K562 (cell line): ENCODE measurements around the gene CD4. TPM values are rescaled to one million over a fixed set of nuclear protein-coding genes. Genes with fewer than 3 reads are reported as not detected.

Experiments
- ATAC-seq: fragments of 200-7000 bp; cut with Tn5 transposase; 3 replicates; pipeline ENCODE4 v1.9.1; 2020; ENCODE audit warnings: moderate library complexity
- BruUV-seq: library from RNA; stranded (reverse); fragments of 400-500 nt; replicated peaks from 2 replicates; lab custom pipeline; 2021; lab: Mats Ljungman, UMichigan
- CTCF ChIA-PET: fragments of 300-600 bp; formaldehyde crosslinking; extraction: SDS; loops from one replicate; lab custom pipeline; 2021; ENCODE audit warnings: low intra/inter-chr PET ratio; lab: Yijun Ruan, JAX
- POLR2A ChIA-PET: fragments of 300-600, 350-650 bp; sonication (Branson Sonifier 250); formaldehyde crosslinking; extraction: SDS; loops from one replicate; lab custom pipeline; 2021; ENCODE audit warnings: antibody characterized with exemption, inconsistent platforms; lab: Yijun Ruan, JAX
- DNase-seq, 4 experiments: peaks; one replicate each; pipeline versions ENCODE4 v3.0.0 to v3.0.0-alpha.2; 2011 to 2018; ENCODE audit warnings: low spot score in 3 of 4, mixed read lengths in 3 of 4; ENCODE audit errors: extremely low read depth in 1 of 4
- FAIRE-seq: peaks from 2 replicates; lab custom pipeline; 2011; peaks lifted over from hg19 to GRCh38; lab: Jason Lieb, UNC
- H2AFZ ChIP-seq: 2 replicates; pipeline ENCODE4 v1.6.0; 2011; ENCODE audit warnings: low read depth, low read length, control low read depth, inconsistent platforms
- H3K27ac ChIP-seq: fragments of 200-600 bp; 3 replicates; pipeline ENCODE4 v1.8.0; 2011; ENCODE audit warnings: low read depth, mild to moderate bottlenecking, control low read depth, inconsistent platforms, low read length, moderate library complexity, mixed read lengths; ENCODE audit errors: extremely low read depth
- H3K27me3 ChIP-seq, 2 experiments: fragments of 300-600 bp in 1 of 2; 2 replicates in 1 of 2; 3 replicates in 1 of 2; pipeline versions ENCODE4 v1.6.0 to v1.8.0; 2011; ENCODE audit warnings: inconsistent platforms in 2 of 2, low read length in 2 of 2, mild to moderate bottlenecking in 1 of 2, mixed read lengths in 1 of 2, moderate library complexity in 1 of 2; ENCODE audit not compliant: control insufficient read depth in 2 of 2, insufficient read depth in 2 of 2
- H3K36me3 ChIP-seq: fragments of 300-600 bp; 3 replicates; pipeline ENCODE4 v1.8.0; 2011; ENCODE audit warnings: mild to moderate bottlenecking, low read length, inconsistent platforms; ENCODE audit not compliant: control insufficient read depth, insufficient read depth
- H3K4me1 ChIP-seq, 2 experiments: fragments of 200-600 bp in 1 of 2; replicated peaks in 1 of 2; 2 replicates in 1 of 2; 3 replicates in 1 of 2; pipeline versions ENCODE4 v1.5.1 to v1.8.0; 2011; ENCODE audit warnings: inconsistent platforms in 2 of 2, low read length in 2 of 2, mild to moderate bottlenecking in 1 of 2, mixed read lengths in 1 of 2, moderate library complexity in 1 of 2; ENCODE audit not compliant: control insufficient read depth in 2 of 2, insufficient read depth in 2 of 2
- H3K4me2 ChIP-seq: 2 replicates; pipeline ENCODE4 v1.6.1; 2011; ENCODE audit warnings: low read length, control low read depth, inconsistent platforms, mixed read lengths; ENCODE audit not compliant: insufficient read depth
- H3K4me3 ChIP-seq: fragments of 200-600 bp; sonication (generic), shearing (Covaris generic); 2 replicates; pipeline ENCODE4 v1.5.1; 2016; ENCODE audit warnings: control low read depth, inconsistent platforms
- H3K79me2 ChIP-seq: fragments of 200-600 bp; 3 replicates; pipeline ENCODE4 v1.8.0; 2011; ENCODE audit warnings: low read length, inconsistent platforms; ENCODE audit not compliant: control insufficient read depth, insufficient read depth
- H3K9ac ChIP-seq, 2 experiments: 2 replicates each; pipeline versions ENCODE4 v1.6.0 to v1.6.1; 2011; ENCODE audit warnings: low read depth in 2 of 2, low read length in 2 of 2, control low read depth in 1 of 2, inconsistent platforms in 1 of 2, mild to moderate bottlenecking in 1 of 2, mixed read lengths in 1 of 2; ENCODE audit not compliant: insufficient read depth in 1 of 2
- H3K9me1 ChIP-seq: one replicate; pipeline ENCODE4 v1.6.0; 2011; ENCODE audit warnings: inconsistent platforms, mild to moderate bottlenecking, low read length, moderate library complexity; ENCODE audit not compliant: control insufficient read depth, insufficient read depth
- H3K9me3 ChIP-seq: replicated peaks from 2 replicates; pipeline ENCODE4 v1.5.1; 2011; ENCODE audit warnings: low read depth, low read length, inconsistent platforms; ENCODE audit not compliant: control insufficient read depth, insufficient read depth
- H4K20me1 ChIP-seq: replicated peaks from 2 replicates; pipeline ENCODE4 v1.6.1; 2011; ENCODE audit warnings: low read length, inconsistent platforms, mixed read lengths; ENCODE audit not compliant: control insufficient read depth, insufficient read depth
- ARNT ChIP-seq, 2 experiments: fragments of 450-650 bp; IDR thresholded peaks; 2 replicates each; pipeline ENCODE4 v1.6.1; 2016; ENCODE audit warnings: mild to moderate bottlenecking in 1 of 2
- ELF1 ChIP-seq: fragments of 200-800 bp; sonication (Bioruptor generic); IDR thresholded peaks from 2 replicates; pipeline ENCODE4 v1.6.1; 2016; ENCODE audit warnings: missing genetic modification characterization, missing compliant biosample characterization
- ERF ChIP-seq: fragments of 450-650 bp; formaldehyde crosslinking; IDR thresholded peaks from 2 replicates; pipeline ENCODE4 v1.4.0; 2020; ENCODE audit warnings: mild to moderate bottlenecking, mixed read lengths
- EWSR1 ChIP-seq: fragments of 450-650 bp; IDR thresholded peaks from 2 replicates; pipeline ENCODE4 v1.6.1; 2018; ENCODE audit warnings: borderline replicate concordance, mild to moderate bottlenecking, low read depth, moderate library complexity; ENCODE audit not compliant: partially characterized antibody
- IRF1 ChIP-seq: sonication (generic); formaldehyde crosslinking; IDR thresholded peaks from 2 replicates; pipeline ENCODE4 v1.8.0; 2022; ENCODE audit warnings: missing genetic modification reagents, mild to moderate bottlenecking, borderline replicate concordance
- NR0B1 ChIP-seq: fragments of 450-650 bp; IDR thresholded peaks from one replicate; pipeline ENCODE4 v1.6.1; 2018; ENCODE audit warnings: mild to moderate bottlenecking, moderate library complexity; ENCODE audit not compliant: partially characterized antibody
- PHF8 ChIP-seq: fragments of 200-600 bp; sonication (generic); IDR thresholded peaks from 2 replicates; pipeline ENCODE4 v1.6.1; 2012; ENCODE audit warnings: mixed run types, mild to moderate bottlenecking, inconsistent platforms, low read length, moderate library complexity, borderline replicate concordance
- ZNF175 ChIP-seq: fragments of 200-800 bp; sonication (Bioruptor generic); IDR thresholded peaks from 2 replicates; pipeline ENCODE4 v1.6.1; 2016; ENCODE audit warnings: low read depth, mild to moderate bottlenecking, missing genetic modification characterization, missing compliant biosample characterization
- WGBS: fragments of 100-300 bp; shearing (Covaris generic); methylation state at CpG from one replicate; pipeline ENCODE4 v1.1.6; 2016; ENCODE audit warnings: low coverage, mixed read lengths; ENCODE audit not compliant: insufficient coverage; ENCODE audit errors: missing lambda C conversion rate; 5-methylcytosine and 5-hydroxymethylcytosine counted together
- in situ Hi-C: fragments of 300-500 bp; cut with MboI; formaldehyde crosslinking; loops from 4 replicates; pipeline ENCODE4 v1.15.0; 2018; ENCODE audit warnings: inconsistent platforms, mixed read lengths
- intact Hi-C: fragments of 100-400 bp; cut with micrococcal nuclease; formaldehyde crosslinking; loops from 2 replicates; pipeline ENCODE4 v1.14.2; 2022
- polyA plus RNA-seq, 8 experiments: library from polyadenylated mRNA; depleted of rRNA in 4 of 8; stranded (reverse) in 5 of 8; unstranded in 3 of 8; fragments of >200 nt; fragmentation: Nextera tagmentation in 2 of 8; fragmentation: Illumina TruSeq in 1 of 8; extraction: Ambion mirVana in 2 of 8; extraction: Trizol in 1 of 8; gene quantifications; 2 replicates each; pipeline versions ENCODE4 v1.2.1 to v1.2.3, GENCODE V29; 2011 to 2014; ENCODE audit warnings: inconsistent platforms in 1 of 8, missing spikeins in 1 of 8
- total RNA-seq, 7 experiments: library from RNA; depleted of rRNA in 6 of 7; stranded (reverse); fragments of >200 nt in 6 of 7; fragmentation: Illumina TruSeq in 2 of 7; extraction: Trizol in 2 of 7; gene quantifications; 2 replicates each; pipeline versions ENCODE4 v1.2.1 to v1.2.3, GENCODE V29; 2011 to 2021; ENCODE audit warnings: low replicate concordance in 1 of 7
- TF ChIP-seq, protein P1 (sequence below): fragments of 250-450 bp; sonication (Bioruptor Pico); IDR thresholded peaks from 2 replicates; pipeline ENCODE4 v1.5.0; 2021; ENCODE audit warnings: mild to moderate bottlenecking, borderline replicate concordance

The CD4 gene
- total and polyA plus RNA-seq, 9 of the 15 experiments (the other 6 are each of a cell fraction or from before 2014, with no cell fraction given), result 0.06 to 0.27 (median 0.09) TPM; not detected in 5

DNA sequence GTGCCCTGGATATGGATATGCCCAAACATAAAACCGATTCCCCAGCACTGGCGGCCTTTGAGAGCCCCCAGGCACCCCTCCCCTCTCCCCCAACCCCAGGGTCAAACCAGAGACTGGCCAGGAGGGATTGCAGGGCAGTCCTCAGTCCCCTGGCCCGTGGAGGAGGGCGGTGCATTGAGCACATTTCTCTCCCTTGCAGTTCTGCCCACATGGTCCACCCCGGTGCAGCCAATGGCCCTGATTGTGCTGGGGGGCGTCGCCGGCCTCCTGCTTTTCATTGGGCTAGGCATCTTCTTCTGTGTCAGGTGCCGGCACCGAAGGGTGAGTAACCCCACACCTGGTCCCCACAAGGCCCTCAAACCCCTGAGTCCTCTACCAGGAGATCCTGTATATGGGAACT lies 28.9 kb downstream of the CD4 start:
- in situ Hi-C loops (no loop called here), intact Hi-C loops (no loop called here)
- ATAC-seq (no peak), DNase-seq (no peak), FAIRE-seq (no peak)
- Histone ChIP-seq H3K4me1 (peaks cover 8 to 11% of the 10 kb centered on the region in 2 experiments; a peak in 4 of 5 replicates), H3K27me3 (no peaks in the 10 kb centered on the region), H3K9me1 (no peaks in the 10 kb centered on the region), H3K9me3 (no peaks in the 10 kb centered on the region), H3K4me2 (no peak overlapping the region), H3K79me2 (no peaks in the 10 kb centered on the region), H3K27ac (no peak overlapping the region), H3K36me3 (no peaks in the 10 kb centered on the region), H3K9ac (no peak overlapping the region), H4K20me1 (no peaks in the 10 kb centered on the region), H3K4me3 (no peak overlapping the region), H2AFZ (no peak overlapping the region)
- no peak for TF ChIP-seq PHF8
- no peak for TF ChIP-seq EWSR1
- TF ChIP-seq ELF1 (tag), result no peak
- no peak for TF ChIP-seq ZNF175 (CRISPR knock-in tag)
- TF ChIP-seq, protein P1, sequence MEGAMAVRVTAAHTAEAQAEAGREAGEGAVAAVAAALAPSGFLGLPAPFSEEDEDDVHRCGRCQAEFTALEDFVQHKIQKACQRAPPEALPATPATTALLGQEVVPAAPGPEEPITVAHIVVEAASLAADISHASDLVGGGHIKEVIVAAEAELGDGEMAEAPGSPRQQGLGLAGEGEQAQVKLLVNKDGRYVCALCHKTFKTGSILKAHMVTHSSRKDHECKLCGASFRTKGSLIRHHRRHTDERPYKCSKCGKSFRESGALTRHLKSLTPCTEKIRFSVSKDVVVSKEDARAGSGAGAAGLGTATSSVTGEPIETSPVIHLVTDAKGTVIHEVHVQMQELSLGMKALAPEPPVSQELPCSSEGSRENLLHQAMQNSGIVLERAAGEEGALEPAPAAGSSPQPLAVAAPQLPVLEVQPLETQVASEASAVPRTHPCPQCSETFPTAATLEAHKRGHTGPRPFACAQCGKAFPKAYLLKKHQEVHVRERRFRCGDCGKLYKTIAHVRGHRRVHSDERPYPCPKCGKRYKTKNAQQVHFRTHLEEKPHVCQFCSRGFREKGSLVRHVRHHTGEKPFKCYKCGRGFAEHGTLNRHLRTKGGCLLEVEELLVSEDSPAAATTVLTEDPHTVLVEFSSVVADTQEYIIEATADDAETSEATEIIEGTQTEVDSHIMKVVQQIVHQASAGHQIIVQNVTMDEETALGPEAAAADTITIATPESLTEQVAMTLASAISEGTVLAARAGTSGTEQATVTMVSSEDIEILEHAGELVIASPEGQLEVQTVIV (CRISPR knock-in tag), result no peak
- no peak for TF ChIP-seq IRF1 (CRISPR knock-in tag)
- TF ChIP-seq ARNT (IDR thresholded peaks at IDR 0.05), result no peak
- TF ChIP-seq NR0B1, result no peak
- no peak for TF ChIP-seq ERF
- ChIA-PET CTCF (no interaction called here), POLR2A (interaction anchor here (0.5 kb wide), 1 partner anchor 23 kb away, joined by 3 read pairs; no protein-coding TSS in a partner anchor)
- 100% methylated on average over 1 of the region's 10 CpGs for WGBS
- no TSS peak for BruUV-seq
